ENCODE data around the gene KCTD11. TPM values are rescaled to one million over a fixed set of nuclear protein-coding genes. Genes with fewer than 3 reads are reported as not detected.

The KCTD11 gene
- total RNA-seq, 1 experiment from 2014 or later, result 5.1 TPM

DNA sequence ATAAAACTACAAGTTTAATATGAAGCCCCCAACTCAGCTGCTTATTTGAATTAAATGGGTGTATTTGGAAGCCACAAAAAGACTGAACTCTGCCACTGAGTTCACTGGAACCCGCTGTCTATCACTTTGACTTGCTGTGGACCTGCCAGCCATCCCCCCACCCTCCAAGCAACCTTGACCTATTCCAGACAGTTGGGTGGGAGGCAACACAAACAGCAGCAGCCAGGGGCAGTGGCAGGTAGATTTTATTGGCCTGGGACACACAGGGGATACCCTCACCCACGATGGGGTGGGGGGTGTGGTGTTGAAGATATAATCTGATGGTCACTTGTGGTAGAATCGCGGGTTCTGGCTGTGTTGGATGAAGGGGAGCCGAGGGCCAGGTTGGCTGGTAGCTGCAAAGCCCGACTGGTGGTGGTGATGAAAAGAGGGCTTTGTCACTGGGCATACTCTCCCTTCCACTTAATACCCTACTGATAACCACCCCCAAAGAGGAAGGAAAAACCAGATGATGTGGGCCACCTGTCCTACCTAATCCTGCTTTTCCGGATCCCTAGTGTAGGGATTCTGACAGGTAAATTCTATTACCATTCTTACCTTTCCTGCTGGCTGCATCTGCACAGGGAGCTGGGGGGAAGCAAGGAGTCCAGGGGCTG, 39.4 kb upstream of the KCTD11 start:
- H3K4me1 ChIP-seq, result peaks cover 4% of the 10 kb centered on the region; the same call in 1 of the 2 replicates
- H3K36me3 ChIP-seq (ENCODE audit: control insufficient read depth, insufficient read depth, low read length), result peaks cover 5% of the 10 kb centered on the region
- H3K9me3 ChIP-seq, result no peaks in the 10 kb centered on the region
- H3K4me3 ChIP-seq (ENCODE audit: low read depth, low read length), result no peak overlapping the region
- Mint-ChIP-seq H3K27me3 (ENCODE audit: insufficient read depth, unreplicated experiment) (no peaks in the 10 kb centered on the region), H3K36me3 (ENCODE audit: insufficient read depth, unreplicated experiment) (peaks cover 69% of the 10 kb centered on the region), H3K4me3 (ENCODE audit: unreplicated experiment) (no peak overlapping the region), H3K4me1 (ENCODE audit: low read depth, unreplicated experiment) (peaks cover 23% of the 10 kb centered on the region), H3K9me3 (ENCODE audit: unreplicated experiment) (no peaks in the 10 kb centered on the region), H3K27ac (ENCODE audit: unreplicated experiment) (no peak overlapping the region)
- POLR2A ChIA-PET, result interaction anchor here (1.1 kb wide), 1 partner anchor 17 kb away, joined by 7 read pairs; the partner anchor contains the start of gene NEURL4
- intact Hi-C loops (cut with micrococcal nuclease; ENCODE audit: unreplicated experiment), result no loop called here
- H3K27me3 ChIP-seq (replicated peaks; ENCODE audit: control insufficient read depth, insufficient read depth, low read length), result no peaks in the 10 kb centered on the region
- no peak for DNase-seq
- no TSS peak for BruUV-seq (replicated peaks)
- TF ChIP-seq, protein P1, sequence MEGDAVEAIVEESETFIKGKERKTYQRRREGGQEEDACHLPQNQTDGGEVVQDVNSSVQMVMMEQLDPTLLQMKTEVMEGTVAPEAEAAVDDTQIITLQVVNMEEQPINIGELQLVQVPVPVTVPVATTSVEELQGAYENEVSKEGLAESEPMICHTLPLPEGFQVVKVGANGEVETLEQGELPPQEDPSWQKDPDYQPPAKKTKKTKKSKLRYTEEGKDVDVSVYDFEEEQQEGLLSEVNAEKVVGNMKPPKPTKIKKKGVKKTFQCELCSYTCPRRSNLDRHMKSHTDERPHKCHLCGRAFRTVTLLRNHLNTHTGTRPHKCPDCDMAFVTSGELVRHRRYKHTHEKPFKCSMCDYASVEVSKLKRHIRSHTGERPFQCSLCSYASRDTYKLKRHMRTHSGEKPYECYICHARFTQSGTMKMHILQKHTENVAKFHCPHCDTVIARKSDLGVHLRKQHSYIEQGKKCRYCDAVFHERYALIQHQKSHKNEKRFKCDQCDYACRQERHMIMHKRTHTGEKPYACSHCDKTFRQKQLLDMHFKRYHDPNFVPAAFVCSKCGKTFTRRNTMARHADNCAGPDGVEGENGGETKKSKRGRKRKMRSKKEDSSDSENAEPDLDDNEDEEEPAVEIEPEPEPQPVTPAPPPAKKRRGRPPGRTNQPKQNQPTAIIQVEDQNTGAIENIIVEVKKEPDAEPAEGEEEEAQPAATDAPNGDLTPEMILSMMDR (IDR thresholded peaks at IDR 0.05; ENCODE audit: insufficient read depth in 1 of 2, low read depth in 1 of 2, low read length in 1 of 2, severe bottlenecking in 1 of 2, unreplicated experiment in 1 of 2), result no peak
- CTCF ChIA-PET, result no interaction called here

DNA sequence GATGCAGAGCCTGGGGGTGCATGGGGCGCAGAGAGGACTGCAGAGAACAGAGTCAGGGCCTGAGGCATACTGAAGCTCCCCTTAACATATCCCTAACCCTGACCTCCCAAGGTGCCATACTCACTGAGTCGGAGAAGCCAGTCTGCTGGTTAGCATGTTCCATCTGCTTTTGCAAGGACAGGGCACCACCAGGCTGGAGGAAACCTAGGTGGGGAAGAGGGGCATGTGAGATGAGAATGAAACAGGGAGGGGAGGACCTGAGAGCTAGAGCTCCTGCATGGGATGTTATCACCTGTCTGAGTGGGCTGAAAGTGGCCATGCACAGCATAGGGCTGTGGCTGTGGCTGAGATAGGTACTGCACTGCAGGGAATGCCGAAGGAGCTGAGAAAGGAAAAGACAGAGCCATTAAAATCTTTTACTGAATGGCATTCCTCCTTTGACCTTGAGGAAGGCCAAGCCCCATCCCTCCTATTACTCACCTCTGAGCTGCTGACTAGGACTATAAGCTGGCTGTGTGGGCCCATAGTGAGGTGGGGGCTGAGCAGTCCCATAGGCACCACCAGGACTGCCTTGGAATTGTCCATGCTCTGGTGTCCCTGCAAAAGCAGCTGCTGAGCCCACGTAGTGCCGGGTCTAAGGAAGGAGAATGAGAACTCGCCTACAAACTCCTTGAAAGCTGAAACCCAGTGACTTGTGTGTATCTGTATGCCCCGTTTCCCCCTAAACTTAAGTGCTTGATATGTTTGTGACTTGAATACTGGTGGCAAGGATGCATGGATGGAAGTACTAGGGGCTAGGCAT, 38.7 kb upstream of the KCTD11 start:
- POLR2A ChIA-PET, result interaction anchor here (1.0 to 1.1 kb wide), 2 partner anchors 16 to 30 kb away, joined by 3 to 7 read pairs; partner anchors contain the start of gene NEURL4
- H3K4me3 ChIP-seq (ENCODE audit: low read depth, low read length), result no peak overlapping the region; the same call in 1 of the 2 replicates
- no TSS peak for BruUV-seq (replicated peaks)

More for the DNA sequence above, 38.7 kb upstream of the KCTD11 start:
- TF ChIP-seq, protein P1 (IDR thresholded peaks at IDR 0.05; ENCODE audit: insufficient read depth in 1 of 2, low read depth in 1 of 2, low read length in 1 of 2, severe bottlenecking in 1 of 2, unreplicated experiment in 1 of 2), result peak in 1 of 2 experiments; percentile 4
- H3K4me1 ChIP-seq, result peaks cover 4% of the 10 kb centered on the region; the same call in 1 of the 2 replicates
- no peaks in the 10 kb centered on the region for H3K9me3 ChIP-seq
- no peak for DNase-seq
- Mint-ChIP-seq H3K27ac (ENCODE audit: unreplicated experiment) (peak overlapping the region; percentile 21), H3K9me3 (ENCODE audit: unreplicated experiment) (no peaks in the 10 kb centered on the region), H3K4me3 (ENCODE audit: unreplicated experiment) (peak overlapping the region; percentile 82), H3K36me3 (ENCODE audit: insufficient read depth, unreplicated experiment) (peaks cover 66% of the 10 kb centered on the region), H3K27me3 (ENCODE audit: insufficient read depth, unreplicated experiment) (no peaks in the 10 kb centered on the region), H3K4me1 (ENCODE audit: low read depth, unreplicated experiment) (peaks cover 23% of the 10 kb centered on the region)
- CTCF ChIA-PET, result interaction anchor here (0.9 kb wide), 1 partner anchor 17 kb away, joined by 3 read pairs; no protein-coding TSS in a partner anchor
- intact Hi-C loops (cut with micrococcal nuclease; ENCODE audit: unreplicated experiment), result no loop called here
- H3K36me3 ChIP-seq (ENCODE audit: control insufficient read depth, insufficient read depth, low read length), result peaks cover 5% of the 10 kb centered on the region
- no peaks in the 10 kb centered on the region for H3K27me3 ChIP-seq (replicated peaks; ENCODE audit: control insufficient read depth, insufficient read depth, low read length)

All from Caco-2 (cell line).